Mesodermal cell (in vitro differentiated cells): ENCODE results near the gene SUPT3H.
"Not testable (repeated sequence)": the region's sequence is repeated elsewhere in the genome, so short reads cannot be mapped to it uniquely, and the experiment has no call there.

Source experiments
- H3K27ac ChIP-seq: 2 replicates; pipeline ENCODE4 v1.7.0; 2013; ENCODE audit warnings: mild to moderate bottlenecking, low read depth, low read length, moderate library complexity; ENCODE audit not compliant: severe bottlenecking
- H3K36me3 ChIP-seq: 2 replicates; pipeline ENCODE4 v1.7.1; 2013; ENCODE audit warnings: mild to moderate bottlenecking, low read length, moderate library complexity; ENCODE audit not compliant: control insufficient read depth, insufficient read depth
- H3K4me1 ChIP-seq: one replicate; pipeline ENCODE4 v1.7.1; 2013; ENCODE audit warnings: mild to moderate bottlenecking, low read length; ENCODE audit not compliant: insufficient read depth, control insufficient read depth, poor library complexity, severe bottlenecking
- H3K4me3 ChIP-seq: 2 replicates; pipeline ENCODE4 v1.7.0; 2013; ENCODE audit warnings: low read length, control low read depth, mild to moderate bottlenecking; ENCODE audit not compliant: insufficient read depth, poor library complexity, severe bottlenecking; ENCODE audit errors: extremely low read depth
- H3K9me3 ChIP-seq: 2 replicates; pipeline ENCODE4 v1.7.1; 2013; ENCODE audit warnings: mild to moderate bottlenecking, low read length, moderate library complexity; ENCODE audit not compliant: control insufficient read depth
- WGBS, 2 experiments: methylation state at CpG; one replicate each; pipeline ENCODE4 v1.1.5; 2013; ENCODE audit warnings: missing lambda C conversion rate in 2 of 2; ENCODE audit not compliant: insufficient coverage in 2 of 2; 5-methylcytosine and 5-hydroxymethylcytosine counted together

Gene SUPT3H

GRCh38 chr6:45148711-45149341, 228.9 kb downstream of the SUPT3H start:
- Histone ChIP-seq H3K4me1 (no peaks in the 10 kb centered on the region), H3K36me3 (no peaks in the 10 kb centered on the region), H3K27ac (no peak overlapping the region), H3K4me3 (no peak overlapping the region), H3K9me3 (peaks cover 5% of the 10 kb centered on the region)
- WGBS, 2 experiments: 100% methylated on average over 1 of the region's 1 CpG; no CpG with 5 or more reads in 1 of the 2 experiments

GRCh38 chr6:45148278-45148677, 229.5 kb downstream of the SUPT3H start:
- Histone ChIP-seq H3K4me1 (no peaks in the 10 kb centered on the region), H3K27ac (no peak overlapping the region)
- 80% methylated on average over 1 of the region's 1 CpG for WGBS, 2 experiments

GRCh38 chr6:45145658-45146057, 232.1 kb downstream of the SUPT3H start:
- H3K27ac ChIP-seq, H3K9me3 ChIP-seq, H3K4me3 ChIP-seq, H3K36me3 ChIP-seq, H3K4me1 ChIP-seq: not testable (repeated sequence)
- 80 to 90% methylated on average over 1 to 3 of the region's 3 CpGs for WGBS, 2 experiments

More at GRCh38 chr6:45148278-45148677, 229.5 kb downstream of the SUPT3H start:
- Histone ChIP-seq H3K4me3 (no peak overlapping the region), H3K36me3 (no peaks in the 10 kb centered on the region), H3K9me3 (peaks cover 5% of the 10 kb centered on the region)

- Histone ChIP-seq H3K36me3 (no peaks in the 10 kb centered on the region), H3K27ac (no peak overlapping the region), H3K4me1 (no peaks in the 10 kb centered on the region), H3K9me3 (no peaks in the 10 kb centered on the region), H3K4me3 (no peak overlapping the region)
Measured at GRCh38 chr6:45138765-45139164, 239.0 kb downstream of the SUPT3H start.

GRCh38 chr6:45136495-45136894, 241.2 kb downstream of the SUPT3H start:
- Histone ChIP-seq H3K27ac (no peak overlapping the region), H3K9me3 (no peaks in the 10 kb centered on the region), H3K36me3 (no peaks in the 10 kb centered on the region), H3K4me3 (no peak overlapping the region), H3K4me1 (no peaks in the 10 kb centered on the region)

- Histone ChIP-seq H3K27ac (no peak overlapping the region), H3K4me3 (no peak overlapping the region)
- WGBS, 2 experiments: no CpG with 5 or more reads among the region's 1 CpG
Measured at GRCh38 chr6:45132658-45133294, 245.0 kb downstream of the SUPT3H start.

GRCh38 chr6:45132059-45132458, 245.7 kb downstream of the SUPT3H start:
- Histone ChIP-seq H3K36me3 (no peaks in the 10 kb centered on the region), H3K27ac (no peak overlapping the region), H3K4me1 (no peaks in the 10 kb centered on the region), H3K9me3 (no peaks in the 10 kb centered on the region), H3K4me3 (no peak overlapping the region)
- WGBS, 2 experiments: 100% methylated on average over 1 of the region's 1 CpG

More at GRCh38 chr6:45132658-45133294, 245.0 kb downstream of the SUPT3H start:
- Histone ChIP-seq H3K4me1 (no peaks in the 10 kb centered on the region), H3K36me3 (no peaks in the 10 kb centered on the region), H3K9me3 (no peaks in the 10 kb centered on the region)

- no peak overlapping the region for H3K4me3 ChIP-seq
- no peak overlapping the region for H3K27ac ChIP-seq
- H3K9me3 ChIP-seq: no peaks in the 10 kb centered on the region
- no peaks in the 10 kb centered on the region for H3K36me3 ChIP-seq
- H3K4me1 ChIP-seq: no peaks in the 10 kb centered on the region
- WGBS, 2 experiments: 100% methylated on average over 1 of the region's 1 CpG; no CpG with 5 or more reads in 1 of the 2 experiments
Measured at GRCh38 chr6:45129051-45129450, 248.7 kb downstream of the SUPT3H start.

GRCh38 chr6:45127185-45127584, 250.5 kb downstream of the SUPT3H start:
- Histone ChIP-seq H3K4me3 (no peak overlapping the region), H3K9me3 (no peaks in the 10 kb centered on the region), H3K27ac (no peak overlapping the region), H3K4me1 (no peaks in the 10 kb centered on the region), H3K36me3 (no peaks in the 10 kb centered on the region)
- no CpG with 5 or more reads among the region's 2 CpGs for WGBS, 2 experiments

- H3K36me3 ChIP-seq: no peaks in the 10 kb centered on the region
- no peak overlapping the region for H3K27ac ChIP-seq
- H3K4me3 ChIP-seq: no peak overlapping the region
- H3K9me3 ChIP-seq: no peaks in the 10 kb centered on the region
- H3K4me1 ChIP-seq: peaks cover 1% of the 10 kb centered on the region
Measured at GRCh38 chr6:45126033-45126432, 251.7 kb downstream of the SUPT3H start.

GRCh38 chr6:45123023-45123422, 254.7 kb downstream of the SUPT3H start:
- Histone ChIP-seq H3K27ac (no peak overlapping the region), H3K9me3 (no peaks in the 10 kb centered on the region), H3K4me3 (no peak overlapping the region), H3K36me3 (no peaks in the 10 kb centered on the region), H3K4me1 (peaks cover 11% of the 10 kb centered on the region)
- WGBS, 2 experiments: no CpG with 5 or more reads among the region's 1 CpG
